HEK293T (cell line): ENCODE measurements around the gene FSD1.

ENCODE experiments used
- ELF4 ChIP-seq: fragments of 450-650 bp; IDR thresholded peaks from 2 replicates; pipeline ENCODE4 v1.6.1; 2017; ENCODE audit warnings: antibody characterized with exemption
- HDGF ChIP-seq: fragments of 450-650 bp; IDR thresholded peaks from 2 replicates; pipeline ENCODE4 v1.6.1; 2017; ENCODE audit warnings: antibody characterized with exemption, borderline replicate concordance
- NFRKB ChIP-seq: fragments of 450-650 bp; IDR thresholded peaks from 2 replicates; pipeline ENCODE4 v1.6.1; 2016; ENCODE audit warnings: mild to moderate bottlenecking, moderate library complexity

DNA sequence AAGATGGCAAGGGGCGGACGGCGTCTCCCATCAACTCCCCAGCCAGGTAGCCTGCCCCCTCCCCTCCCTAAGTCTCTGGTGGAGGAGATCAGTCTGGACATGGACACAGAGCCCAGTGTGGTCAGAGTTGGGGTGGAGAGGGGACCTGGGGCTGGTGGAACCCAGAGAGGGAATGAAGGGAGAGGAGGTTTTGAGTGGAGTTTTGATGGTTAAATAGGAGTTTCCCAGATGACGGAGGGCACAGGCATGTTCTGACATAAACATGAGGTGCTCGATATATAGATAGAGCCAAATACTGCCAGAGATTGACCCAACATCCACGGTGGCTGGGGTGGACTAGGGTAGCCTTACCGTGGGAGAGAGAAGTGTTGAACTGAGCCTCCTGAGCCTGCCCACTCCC lies 14.1 kb downstream of the FSD1 start:
- TF ChIP-seq HDGF = no peak
- TF ChIP-seq NFRKB = no peak
- no peak for TF ChIP-seq ELF4
